Vagina (tissue), 2 donors: ENCODE data around the gene SCN10A.

Experiments
- CTCF ChIP-seq, 3 experiments: fragments of 450-650 bp in 2 of 3; fragments of 200-600 bp in 1 of 3; sonication (generic) in 1 of 3; IDR thresholded peaks; one replicate each; pipeline ENCODE4 v1.5.1; 2017 to 2019; ENCODE audit warnings: antibody characterized with exemption in 3 of 3, mild to moderate bottlenecking in 2 of 3, moderate library complexity in 2 of 3
- POLR2A ChIP-seq, 2 donors: fragments of 450-650 bp; IDR thresholded peaks; one replicate each; pipeline ENCODE4 v1.6.1; 2017; ENCODE audit warnings: antibody characterized with exemption in 2 of 2, mild to moderate bottlenecking in 2 of 2, moderate library complexity in 2 of 2

- TF ChIP-seq CTCF (IDR thresholded peaks at IDR 0.05) (no peak), POLR2A (IDR thresholded peaks at IDR 0.05) (no peak)
These were observed 10.1 kb downstream of the SCN10A start for GRCh38 chr3:38805765-38806386.
